HCT116 (cell line): ENCODE data around the gene PIGW. TPM values are rescaled to one million over a fixed set of nuclear protein-coding genes. Genes with fewer than 3 reads are reported as not detected.

ENCODE experiments used
- ATAC-seq: fragments of 200-7000 bp; cut with Tn5 transposase; 2 replicates; pipeline ENCODE4 v1.9.1; 2020; ENCODE audit warnings: mild to moderate bottlenecking, moderate library complexity
- BruUV-seq: library from RNA; stranded (reverse); fragments of 400-500 nt; replicated peaks from 2 replicates; lab custom pipeline; 2021; lab: Mats Ljungman, UMichigan
- CTCF ChIA-PET: fragments of 300-600 bp; sonication (Branson Sonifier 250); formaldehyde crosslinking; loops from one replicate; lab custom pipeline; 2021; ENCODE audit warnings: antibody characterized with exemption; lab: Charles Lee
- POLR2A ChIA-PET: fragments of 300-600, 350-600 bp; sonication (Branson Sonifier 250); formaldehyde crosslinking; loops from one replicate; lab custom pipeline; 2021; ENCODE audit warnings: antibody characterized with exemption; lab: Charles Lee
- RAD21 ChIA-PET, 2 experiments: fragments of 300-600 bp; sonication (Branson Sonifier 250); formaldehyde crosslinking; loops; one replicate each; lab custom pipeline; 2023; ENCODE audit warnings: low total read pairs in 2 of 2; ENCODE audit not compliant: uncharacterized antibody in 2 of 2, unreplicated experiment in 2 of 2, low non-redundant PET in 1 of 2; lab: Charles Lee
- DNase-seq: peaks from one replicate; pipeline ENCODE4 v3.0.0-alpha.2; 2010; ENCODE audit warnings: low read depth, low spot score
- H2AFZ ChIP-seq: fragments of 200-600 bp; shearing (Covaris generic), sonication (generic); 2 replicates; pipeline ENCODE4 v1.6.1; 2017; ENCODE audit warnings: low read depth, mixed run types, mixed read lengths, antibody characterized with exemption, low read length; ENCODE audit not compliant: poor library complexity, severe bottlenecking
- H3K27ac ChIP-seq: 2 replicates; pipeline ENCODE4 v1.5.1; 2012; ENCODE audit warnings: low read depth, low read length
- H3K27me3 ChIP-seq: fragments of 200-600 bp; sonication (generic); 2 replicates; pipeline ENCODE4 v1.6.1; 2016; ENCODE audit warnings: mixed run types, low read length, mixed read lengths; ENCODE audit not compliant: insufficient read depth
- H3K36me3 ChIP-seq, 2 experiments: fragments of 200-500 bp in 1 of 2; fragments of 200-600 bp in 1 of 2; sonication (Bioruptor generic) in 1 of 2; sonication (generic) in 1 of 2; 2 replicates each; pipeline versions ENCODE4 v1.5.1 to v1.6.1; 2014 to 2016; ENCODE audit warnings: low read length in 2 of 2, inconsistent platforms in 1 of 2, mixed read lengths in 1 of 2, mixed run types in 1 of 2; ENCODE audit not compliant: insufficient read depth in 2 of 2, control insufficient read depth in 1 of 2
- H3K4me1 ChIP-seq, 2 experiments: fragments of 200-600 bp in 1 of 2; sonication (generic) in 1 of 2; 2 replicates each; pipeline versions ENCODE4 v1.5.1 to v1.6.1; 2012 to 2017; ENCODE audit warnings: low read length in 2 of 2, inconsistent platforms in 1 of 2, mild to moderate bottlenecking in 1 of 2, mixed read lengths in 1 of 2, mixed run types in 1 of 2, moderate library complexity in 1 of 2; ENCODE audit not compliant: insufficient read depth in 2 of 2, control insufficient read depth in 1 of 2
- H3K4me2 ChIP-seq: fragments of 200-600 bp; sonication (generic); 2 replicates; pipeline ENCODE4 v1.6.1; 2017; ENCODE audit warnings: mixed run types, low read length, mixed read lengths
- H3K4me3 ChIP-seq, 2 experiments: fragments of 200-600 bp in 1 of 2; sonication (generic) in 1 of 2; replicated peaks in 1 of 2; 2 replicates each; pipeline ENCODE4 v1.5.1; 2011 to 2016; ENCODE audit warnings: low read length in 2 of 2, control low read depth in 1 of 2, low read depth in 1 of 2, mild to moderate bottlenecking in 1 of 2, mixed read lengths in 1 of 2, mixed run types in 1 of 2
- H3K79me2 ChIP-seq: fragments of 200-600 bp; sonication (generic); 2 replicates; pipeline ENCODE4 v1.6.1; 2017; ENCODE audit warnings: mild to moderate bottlenecking, mixed run types, low read length, moderate library complexity, mixed read lengths; ENCODE audit not compliant: insufficient read depth
- H3K9ac ChIP-seq: fragments of 200-600 bp; sonication (generic); 2 replicates; pipeline ENCODE4 v1.6.1; 2016; ENCODE audit warnings: low read length, mixed read lengths
- H3K9me2 ChIP-seq: fragments of 200-600 bp; sonication (generic), shearing (Covaris generic); 2 replicates; pipeline ENCODE4 v1.6.1; 2017; ENCODE audit warnings: mixed run types, mild to moderate bottlenecking, moderate library complexity; ENCODE audit not compliant: insufficient read depth
- H3K9me3 ChIP-seq, 2 experiments: fragments of 200-500 bp in 1 of 2; fragments of 200-600 bp in 1 of 2; sonication (Bioruptor generic) in 1 of 2; sonication (generic) in 1 of 2; 2 replicates each; pipeline ENCODE4 v1.6.1; 2014 to 2017; ENCODE audit warnings: low read length in 2 of 2, mixed read lengths in 2 of 2, inconsistent platforms in 1 of 2, low read depth in 1 of 2, mild to moderate bottlenecking in 1 of 2, mixed run types in 1 of 2, moderate library complexity in 1 of 2; ENCODE audit not compliant: control insufficient read depth in 1 of 2, insufficient read depth in 1 of 2
- H4K20me1 ChIP-seq: fragments of 200-600 bp; sonication (generic), shearing (Covaris generic); 2 replicates; pipeline ENCODE4 v1.6.1; 2017; ENCODE audit warnings: mixed run types, mild to moderate bottlenecking, moderate library complexity; ENCODE audit not compliant: insufficient read depth
- EGR1 ChIP-seq: IDR thresholded peaks from 2 replicates; pipeline ENCODE4 v1.6.1; 2012; ENCODE audit warnings: low read depth
- ELF1 ChIP-seq: IDR thresholded peaks from 2 replicates; pipeline ENCODE4 v1.6.1; 2012; ENCODE audit warnings: low read depth, borderline replicate concordance
- POLR2AphosphoS5 ChIP-seq: IDR thresholded peaks from 2 replicates; pipeline ENCODE4 v1.6.1; 2011; ENCODE audit warnings: mild to moderate bottlenecking, low read depth, low read length, moderate library complexity
- SIN3A ChIP-seq: IDR thresholded peaks from 2 replicates; pipeline ENCODE4 v1.6.1; 2012; ENCODE audit warnings: low read depth
- intact Hi-C: fragments of 100-400 bp; cut with micrococcal nuclease; formaldehyde crosslinking; loops from 2 replicates; pipeline ENCODE4 v1.10.0; 2022
- total RNA-seq: library from RNA; stranded (reverse); gene quantifications from one replicate; pipeline ENCODE4 v1.2.1, GENCODE V29; 2021; ENCODE audit not compliant: unreplicated experiment
- TF ChIP-seq, protein P1 (sequence below), 3 experiments: fragments of 200-600 bp in 1 of 3; sonication (generic) in 1 of 3; IDR thresholded peaks in 2 of 3; conservative IDR thresholded peaks in 1 of 3; 2 replicates each; pipeline ENCODE4 v1.5.1; 2012 to 2017; ENCODE audit warnings: low read depth in 2 of 3, low read length in 2 of 3, antibody characterized with exemption in 1 of 3, borderline replicate concordance in 1 of 3, control low read depth in 1 of 3, mild to moderate bottlenecking in 1 of 3, mixed read lengths in 1 of 3, mixed run types in 1 of 3, moderate library complexity in 1 of 3; ENCODE audit not compliant: insufficient read depth in 1 of 3

Gene PIGW
- total RNA-seq, 1 experiment from 2014 or later: 16.4 TPM

DNA sequence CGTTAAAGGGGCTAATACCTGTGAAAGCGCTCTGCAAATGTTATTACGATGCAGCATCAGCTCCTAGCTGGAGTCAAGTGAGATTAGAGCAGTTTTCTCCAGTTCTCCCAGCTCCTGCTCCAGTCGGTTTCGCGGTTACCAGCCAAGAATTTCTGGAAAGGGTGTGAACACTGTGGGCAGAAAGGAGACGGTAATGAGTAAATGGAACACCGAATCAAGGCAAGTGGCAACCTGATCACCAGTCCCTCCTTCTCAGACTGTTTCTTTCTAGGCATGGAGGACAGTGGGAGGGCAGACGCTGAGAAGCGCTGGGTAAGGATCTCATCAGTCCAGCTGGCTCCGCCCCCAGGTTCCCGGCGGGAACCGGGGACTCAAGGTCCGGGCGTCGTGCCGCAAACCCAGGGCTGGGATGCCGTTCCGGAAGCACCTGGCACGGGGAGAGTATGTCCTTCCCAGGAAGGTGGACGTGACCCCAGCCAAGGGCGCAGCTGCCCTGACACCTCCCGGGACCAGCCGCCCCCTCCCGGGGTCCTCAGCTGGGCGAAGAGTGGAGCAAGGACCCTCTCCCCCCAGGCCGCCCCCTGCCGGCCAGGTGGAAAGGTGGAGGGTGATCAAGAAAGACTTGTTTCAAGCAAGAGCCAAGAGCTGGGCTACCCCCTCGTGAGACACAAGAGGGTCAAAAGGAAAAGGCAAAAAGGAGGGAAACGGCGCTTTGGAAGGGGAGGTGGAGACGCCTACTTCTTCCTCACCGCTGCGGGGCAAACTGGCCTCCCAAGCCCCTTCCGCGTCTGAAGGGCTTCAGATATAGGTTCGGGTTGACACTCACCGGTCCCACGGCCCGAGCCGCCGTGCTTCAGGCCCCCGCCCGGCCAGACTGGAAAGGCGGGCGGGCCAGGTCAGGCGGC is 600 bp upstream of the PIGW start:
- H4K20me1 ChIP-seq: no peaks in the 10 kb centered on the region
- peak overlapping the region; percentile 99 for H3K9ac ChIP-seq
- H2AFZ ChIP-seq: no peak overlapping the region
- DNase-seq: peak; percentile 67
- H3K79me2 ChIP-seq: peaks cover 75% of the 10 kb centered on the region
- ATAC-seq: peak; percentile 68
- peak overlapping the region; percentile 99 for H3K27ac ChIP-seq
- peak overlapping the region; percentile 82 for H3K4me2 ChIP-seq
- H3K9me3 ChIP-seq: no peaks in the 10 kb centered on the region
- no peaks in the 10 kb centered on the region for H3K27me3 ChIP-seq
- H3K4me1 ChIP-seq: peaks cover 8 to 29% of the 10 kb centered on the region in 2 experiments
- H3K36me3 ChIP-seq: peaks cover 23 to 50% of the 10 kb centered on the region in 2 experiments
- intact Hi-C loops: loop anchor here (1.0 kb wide), 1 partner anchor 11 kb away; no protein-coding TSS in a partner anchor
- ChIA-PET RAD21 (no interaction called here), POLR2A (interaction anchor here (0.7 to 2.4 kb wide), 5 partner anchors 10 to 67 kb away, joined by 3 to 30 read pairs (median 5); partner anchors contain the start of genes GGNBP2 and MRM1), CTCF (interaction anchor here (0.6 to 2.4 kb wide), 8 partner anchors 10 to 342 kb away, joined by 3 to 16 read pairs (median 4); partner anchors contain the start of genes GGNBP2 and MRM1)
- H3K4me3 ChIP-seq: peak overlapping the region; percentile 63 to 90
- H3K9me2 ChIP-seq: no peaks in the 10 kb centered on the region
- TF ChIP-seq ELF1 (no peak), EGR1 (0 out of 2 replicates have a peak, but pooled peaks have one; percentile 39), SIN3A (no peak), POLR2AphosphoS5 (peak; percentile 27; the same call in 1 of the 2 replicates)
- TF ChIP-seq, protein P1, sequence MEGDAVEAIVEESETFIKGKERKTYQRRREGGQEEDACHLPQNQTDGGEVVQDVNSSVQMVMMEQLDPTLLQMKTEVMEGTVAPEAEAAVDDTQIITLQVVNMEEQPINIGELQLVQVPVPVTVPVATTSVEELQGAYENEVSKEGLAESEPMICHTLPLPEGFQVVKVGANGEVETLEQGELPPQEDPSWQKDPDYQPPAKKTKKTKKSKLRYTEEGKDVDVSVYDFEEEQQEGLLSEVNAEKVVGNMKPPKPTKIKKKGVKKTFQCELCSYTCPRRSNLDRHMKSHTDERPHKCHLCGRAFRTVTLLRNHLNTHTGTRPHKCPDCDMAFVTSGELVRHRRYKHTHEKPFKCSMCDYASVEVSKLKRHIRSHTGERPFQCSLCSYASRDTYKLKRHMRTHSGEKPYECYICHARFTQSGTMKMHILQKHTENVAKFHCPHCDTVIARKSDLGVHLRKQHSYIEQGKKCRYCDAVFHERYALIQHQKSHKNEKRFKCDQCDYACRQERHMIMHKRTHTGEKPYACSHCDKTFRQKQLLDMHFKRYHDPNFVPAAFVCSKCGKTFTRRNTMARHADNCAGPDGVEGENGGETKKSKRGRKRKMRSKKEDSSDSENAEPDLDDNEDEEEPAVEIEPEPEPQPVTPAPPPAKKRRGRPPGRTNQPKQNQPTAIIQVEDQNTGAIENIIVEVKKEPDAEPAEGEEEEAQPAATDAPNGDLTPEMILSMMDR (IDR thresholded peaks at IDR 0.05 in 2 of 3, conservative IDR thresholded peaks at IDR 0.05 in 1 of 3; ENCODE audit: borderline replicate concordance in 1 of 3, insufficient read depth in 1 of 3, low read depth in 2 of 3, low read length in 2 of 3): peak; percentile 52 to 81 (median 77); a peak in 5 of 6 replicates
- BruUV-seq: no TSS peak
